Trophoblast cell (in vitro differentiated cells and primary cell): ENCODE results near the gene IL36RN.

Experiments used
- DNase-seq, 2 donors: peaks; one replicate each; pipeline ENCODE4 v3.0.0-alpha.2; 2016
- H2AFZ ChIP-seq: 2 replicates; pipeline ENCODE4 v1.6.1; 2013; ENCODE audit warnings: low read length, moderate library complexity, mild to moderate bottlenecking; ENCODE audit not compliant: insufficient read depth, poor library complexity
- H2AK5ac ChIP-seq: 2 replicates; pipeline ENCODE4 v1.6.1; 2013; ENCODE audit warnings: mild to moderate bottlenecking, low read length
- H2BK120ac ChIP-seq: 2 replicates; pipeline ENCODE4 v1.6.1; 2013; ENCODE audit warnings: low read length, mild to moderate bottlenecking, moderate library complexity; ENCODE audit not compliant: insufficient read depth, poor library complexity
- H2BK12ac ChIP-seq: 2 replicates; pipeline ENCODE4 v1.6.1; 2013; ENCODE audit warnings: mild to moderate bottlenecking, low read length, moderate library complexity
- H2BK5ac ChIP-seq: 2 replicates; pipeline ENCODE4 v1.6.1; 2013; ENCODE audit warnings: low read length, low read depth, moderate library complexity, mild to moderate bottlenecking; ENCODE audit not compliant: poor library complexity
- H3K14ac ChIP-seq: 2 replicates; pipeline ENCODE4 v1.6.1; 2013; ENCODE audit warnings: mild to moderate bottlenecking, low read length
- H3K18ac ChIP-seq: 2 replicates; pipeline ENCODE4 v1.6.1; 2013; ENCODE audit warnings: mild to moderate bottlenecking, low read length
- H3K23ac ChIP-seq: 2 replicates; pipeline ENCODE4 v1.6.1; 2013; ENCODE audit warnings: low read length
- H3K27ac ChIP-seq: 2 replicates; pipeline ENCODE4 v1.5.1; 2013; ENCODE audit warnings: low read depth, mild to moderate bottlenecking, inconsistent platforms, low read length, moderate library complexity
- H3K27me3 ChIP-seq: 2 replicates; pipeline ENCODE4 v1.6.1; 2013; ENCODE audit warnings: inconsistent platforms, mild to moderate bottlenecking, low read length, moderate library complexity; ENCODE audit not compliant: insufficient read depth
- H3K36me3 ChIP-seq, 2 experiments: 1 replicate in 1 of 2; 2 replicates in 1 of 2; pipeline ENCODE4 v1.6.1; 2013; ENCODE audit warnings: low read length in 2 of 2, mild to moderate bottlenecking in 2 of 2, moderate library complexity in 1 of 2; ENCODE audit not compliant: insufficient read depth in 2 of 2, control insufficient read depth in 1 of 2
- H3K4ac ChIP-seq: 2 replicates; pipeline ENCODE4 v1.6.1; 2013; ENCODE audit warnings: low read depth, mild to moderate bottlenecking, low read length, moderate library complexity
- H3K4me1 ChIP-seq, 2 experiments: 1 replicate in 1 of 2; 2 replicates in 1 of 2; pipeline ENCODE4 v1.6.1; 2013; ENCODE audit warnings: low read length in 2 of 2, mild to moderate bottlenecking in 2 of 2, moderate library complexity in 1 of 2; ENCODE audit not compliant: insufficient read depth in 2 of 2, control insufficient read depth in 1 of 2
- H3K4me2 ChIP-seq: 2 replicates; pipeline ENCODE4 v1.6.1; 2013; ENCODE audit warnings: inconsistent platforms, mild to moderate bottlenecking, low read length, moderate library complexity
- H3K4me3 ChIP-seq: 2 replicates; pipeline ENCODE4 v1.5.1; 2013; ENCODE audit warnings: mild to moderate bottlenecking, low read depth, low read length, inconsistent platforms
- H3K79me1 ChIP-seq: one replicate; pipeline ENCODE4 v1.6.1; 2013; ENCODE audit warnings: low read length
- H3K79me2 ChIP-seq: 2 replicates; pipeline ENCODE4 v1.6.1; 2013; ENCODE audit warnings: low read length, mild to moderate bottlenecking; ENCODE audit not compliant: control insufficient read depth, insufficient read depth, poor library complexity
- H3K9ac ChIP-seq: 2 replicates; pipeline ENCODE4 v1.6.1; 2013; ENCODE audit warnings: mild to moderate bottlenecking, low read length
- H3K9me3 ChIP-seq: 2 replicates; pipeline ENCODE4 v1.6.1; 2013; ENCODE audit warnings: low read depth, mild to moderate bottlenecking, control low read depth, inconsistent platforms, low read length; ENCODE audit not compliant: insufficient read depth
- H4K12ac ChIP-seq: 2 replicates; pipeline ENCODE4 v1.6.1; 2013; ENCODE audit warnings: low read depth, mild to moderate bottlenecking, low read length, moderate library complexity
- H4K8ac ChIP-seq: 2 replicates; pipeline ENCODE4 v1.6.1; 2013; ENCODE audit warnings: low read depth, mild to moderate bottlenecking, low read length, moderate library complexity
- H4K91ac ChIP-seq: one replicate; pipeline ENCODE4 v1.6.1; 2013; ENCODE audit warnings: low read depth, mild to moderate bottlenecking, low read length, moderate library complexity
- WGBS: extraction: QIAGEN DNeasy Blood & Tissue Kit; methylation state at CpG from one replicate; pipeline ENCODE4 v1.1.7; 2013; ENCODE audit warnings: missing lambda C conversion rate; ENCODE audit not compliant: insufficient read length, insufficient coverage; ENCODE audit errors: extremely low coverage; 5-methylcytosine and 5-hydroxymethylcytosine counted together

IL36RN gene

GRCh38 chr2:113012436-113013335, 46.3 kb upstream of the IL36RN start:
- no peak overlapping the region for H3K18ac ChIP-seq
- H3K9ac ChIP-seq: no peak overlapping the region
- no peak overlapping the region for H2AK5ac ChIP-seq
- no peak overlapping the region for H4K8ac ChIP-seq
- H4K91ac ChIP-seq: no peak overlapping the region
- no peak overlapping the region for H3K4me2 ChIP-seq
- no peak overlapping the region for H2AFZ ChIP-seq
- H3K4me3 ChIP-seq: no peak overlapping the region
- WGBS: no CpG with 5 or more reads among the region's 8 CpGs
- H3K9me3 ChIP-seq: peaks cover 3% of the 10 kb centered on the region
- H3K79me1 ChIP-seq: no peaks in the 10 kb centered on the region
- H4K12ac ChIP-seq: no peak overlapping the region
- H3K36me3 ChIP-seq: no peaks in the 10 kb centered on the region
- H3K14ac ChIP-seq: no peak overlapping the region
- H3K79me2 ChIP-seq: no peaks in the 10 kb centered on the region
- H2BK5ac ChIP-seq: no peak overlapping the region
- H3K27me3 ChIP-seq: no peaks in the 10 kb centered on the region
- H3K27ac ChIP-seq: no peak overlapping the region
- H3K4me1 ChIP-seq: no peaks in the 10 kb centered on the region
- no peak overlapping the region for H2BK12ac ChIP-seq
- no peak for DNase-seq
- no peak overlapping the region for H3K4ac ChIP-seq
- no peak overlapping the region for H3K23ac ChIP-seq
- no peak overlapping the region for H2BK120ac ChIP-seq

GRCh38 chr2:113013336-113013661, 45.7 kb upstream of the IL36RN start:
- no peak overlapping the region for H3K27ac ChIP-seq
- H3K9ac ChIP-seq: no peak overlapping the region
- no peaks in the 10 kb centered on the region for H3K79me1 ChIP-seq
- no CpG with 5 or more reads among the region's 3 CpGs for WGBS
- no peak overlapping the region for H3K4me3 ChIP-seq
- no peak overlapping the region for H2BK120ac ChIP-seq
- no peaks in the 10 kb centered on the region for H3K4me1 ChIP-seq
- no peak overlapping the region for H3K14ac ChIP-seq
- H3K4ac ChIP-seq: no peak overlapping the region
- H2BK12ac ChIP-seq: no peak overlapping the region
- no peak for DNase-seq
- no peak overlapping the region for H2AK5ac ChIP-seq
- H3K9me3 ChIP-seq: peaks cover 2% of the 10 kb centered on the region
- no peak overlapping the region for H4K91ac ChIP-seq
- no peaks in the 10 kb centered on the region for H3K36me3 ChIP-seq
- no peak overlapping the region for H3K23ac ChIP-seq
- no peak overlapping the region for H3K18ac ChIP-seq
- no peaks in the 10 kb centered on the region for H3K79me2 ChIP-seq
- H3K27me3 ChIP-seq: no peaks in the 10 kb centered on the region
- H2AFZ ChIP-seq: no peak overlapping the region
- no peak overlapping the region for H4K8ac ChIP-seq
- H3K4me2 ChIP-seq: no peak overlapping the region
- H2BK5ac ChIP-seq: no peak overlapping the region
- no peak overlapping the region for H4K12ac ChIP-seq

GRCh38 chr2:113014067-113014466, 44.9 kb upstream of the IL36RN start:
- H3K18ac ChIP-seq: no peak overlapping the region

GRCh38 chr2:113015042-113015441, 44.0 kb upstream of the IL36RN start:
- Histone ChIP-seq H3K79me2 (no peaks in the 10 kb centered on the region), H3K4ac (no peak overlapping the region), H3K4me1 (no peaks in the 10 kb centered on the region), H4K91ac (no peak overlapping the region), H2BK12ac (no peak overlapping the region), H4K12ac (no peak overlapping the region), H3K4me2 (no peak overlapping the region), H2AFZ (no peak overlapping the region), H3K14ac (no peak overlapping the region), H3K27me3 (no peaks in the 10 kb centered on the region), H3K9ac (no peak overlapping the region), H2BK120ac (no peak overlapping the region), H2BK5ac (no peak overlapping the region), H2AK5ac (no peak overlapping the region), H3K27ac (no peak overlapping the region), H3K23ac (no peak overlapping the region), H3K9me3 (peaks cover 2% of the 10 kb centered on the region), H3K36me3 (no peaks in the 10 kb centered on the region), H3K4me3 (no peak overlapping the region), H3K79me1 (no peaks in the 10 kb centered on the region), H4K8ac (no peak overlapping the region), H3K18ac (no peak overlapping the region)
- no CpG with 5 or more reads among the region's 1 CpG for WGBS
- no peak for DNase-seq

More at GRCh38 chr2:113014067-113014466, 44.9 kb upstream of the IL36RN start:
- peaks cover 2% of the 10 kb centered on the region for H3K9me3 ChIP-seq
- no peak overlapping the region for H2BK12ac ChIP-seq
- no CpG with 5 or more reads among the region's 2 CpGs for WGBS
- H3K9ac ChIP-seq: no peak overlapping the region
- no peak overlapping the region for H3K23ac ChIP-seq
- no peak overlapping the region for H3K14ac ChIP-seq
- no peak overlapping the region for H2AFZ ChIP-seq
- H2BK120ac ChIP-seq: no peak overlapping the region
- H3K27ac ChIP-seq: no peak overlapping the region
- no peaks in the 10 kb centered on the region for H3K36me3 ChIP-seq
- H3K4ac ChIP-seq: no peak overlapping the region
- no peak overlapping the region for H2BK5ac ChIP-seq
- no peaks in the 10 kb centered on the region for H3K79me1 ChIP-seq
- DNase-seq: no peak
- H4K91ac ChIP-seq: no peak overlapping the region
- no peaks in the 10 kb centered on the region for H3K79me2 ChIP-seq
- no peaks in the 10 kb centered on the region for H3K27me3 ChIP-seq
- no peak overlapping the region for H4K8ac ChIP-seq
- H4K12ac ChIP-seq: no peak overlapping the region
- no peak overlapping the region for H3K4me2 ChIP-seq
- no peak overlapping the region for H2AK5ac ChIP-seq
- H3K4me1 ChIP-seq: no peaks in the 10 kb centered on the region
- H3K4me3 ChIP-seq: no peak overlapping the region
